NCI-H1092 (cell line): ENCODE results near the gene COPZ1.

Experiments used
- DNase-seq: peaks from one replicate; lab custom pipeline; 2025; lab: John Stamatoyannopoulos, UW

COPZ1 gene

GRCh38 chr12:54377007-54377406 is 52.1 kb downstream of the COPZ1 start:
- DNase-seq, result no peak

GRCh38 chr12:54377797-54378515 is 53.0 kb downstream of the COPZ1 start:
- no peak for DNase-seq

- peak; percentile 66 for DNase-seq
Measured at GRCh38 chr12:54378796-54379397, 54.0 kb downstream of the COPZ1 start.

GRCh38 chr12:54379398-54380201 is 54.7 kb downstream of the COPZ1 start:
- DNase-seq, result peak; percentile 97

- DNase-seq, result no peak
Measured at GRCh38 chr12:54381136-54381535, 56.2 kb downstream of the COPZ1 start.

GRCh38 chr12:54383041-54383609 is 58.2 kb downstream of the COPZ1 start:
- DNase-seq, result no peak

- no peak for DNase-seq
Measured at GRCh38 chr12:54384591-54385041, 59.7 kb downstream of the COPZ1 start, which contains the start of gene ZNF385A. Gene ZNF385A (minus strand): TSS chr12:54384733. CDS start chr12:54384514, 219 bp downstream.

GRCh38 chr12:54385251-54385914 is 60.5 kb downstream of the COPZ1 start:
- DNase-seq, result no peak

GRCh38 chr12:54386403-54387113 is 61.6 kb downstream of the COPZ1 start:
- no peak for DNase-seq

GRCh38 chr12:54387114-54387467 is 62.2 kb downstream of the COPZ1 start:
- DNase-seq, result no peak

- no peak for DNase-seq
Measured at GRCh38 chr12:54388237-54389133, 63.6 kb downstream of the COPZ1 start.

GRCh38 chr12:54389134-54389508 is 64.2 kb downstream of the COPZ1 start:
- DNase-seq, result no peak

- no peak for DNase-seq
Measured at GRCh38 chr12:54389607-54390175, 64.8 kb downstream of the COPZ1 start.

- DNase-seq, result no peak
Measured at GRCh38 chr12:54390176-54390667, 65.3 kb downstream of the COPZ1 start.

- peak; percentile 64 for DNase-seq
Measured at GRCh38 chr12:54390668-54391551, 66.0 kb downstream of the COPZ1 start.

GRCh38 chr12:54392485-54393206 is 67.7 kb downstream of the COPZ1 start:
- DNase-seq, result no peak

- DNase-seq, result no peak
Measured at GRCh38 chr12:54393207-54393609, 68.3 kb downstream of the COPZ1 start.

- DNase-seq, result no peak
Measured at GRCh38 chr12:54393743-54394142, 68.8 kb downstream of the COPZ1 start.
